ENCODE data around the gene PSME1. TPM values are rescaled to one million over a fixed set of nuclear protein-coding genes. Genes with fewer than 3 reads are reported as not detected.

PSME1 gene
- total and polyA plus RNA-seq, 10 of the 15 experiments (the other 5 are each of a cell fraction or from before 2014, with no cell fraction given): 250 to 1,378 (median 412) TPM

DNA sequence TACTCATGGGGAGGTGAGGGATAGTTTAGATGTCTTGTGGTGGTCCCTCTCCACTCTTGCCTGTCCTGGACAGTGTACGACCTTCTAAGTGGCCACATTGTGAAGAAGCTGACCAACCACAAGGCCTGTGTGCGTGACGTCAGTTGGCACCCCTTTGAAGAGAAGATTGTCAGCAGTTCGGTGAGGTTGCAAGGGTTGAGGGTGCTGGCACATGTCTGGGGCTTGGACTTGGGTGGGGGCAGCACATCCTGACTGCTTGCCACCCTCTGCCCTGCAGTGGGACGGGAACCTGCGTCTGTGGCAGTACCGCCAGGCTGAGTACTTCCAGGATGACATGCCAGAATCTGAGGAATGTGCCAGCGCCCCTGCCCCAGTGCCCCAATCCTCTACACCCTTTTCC lies 13.1 kb upstream of the PSME1 start (continued):
- TF ChIP-seq NFXL1 (IDR thresholded peaks at IDR 0.05; ENCODE audit: borderline replicate concordance): no peak
- TF ChIP-seq, protein P1, sequence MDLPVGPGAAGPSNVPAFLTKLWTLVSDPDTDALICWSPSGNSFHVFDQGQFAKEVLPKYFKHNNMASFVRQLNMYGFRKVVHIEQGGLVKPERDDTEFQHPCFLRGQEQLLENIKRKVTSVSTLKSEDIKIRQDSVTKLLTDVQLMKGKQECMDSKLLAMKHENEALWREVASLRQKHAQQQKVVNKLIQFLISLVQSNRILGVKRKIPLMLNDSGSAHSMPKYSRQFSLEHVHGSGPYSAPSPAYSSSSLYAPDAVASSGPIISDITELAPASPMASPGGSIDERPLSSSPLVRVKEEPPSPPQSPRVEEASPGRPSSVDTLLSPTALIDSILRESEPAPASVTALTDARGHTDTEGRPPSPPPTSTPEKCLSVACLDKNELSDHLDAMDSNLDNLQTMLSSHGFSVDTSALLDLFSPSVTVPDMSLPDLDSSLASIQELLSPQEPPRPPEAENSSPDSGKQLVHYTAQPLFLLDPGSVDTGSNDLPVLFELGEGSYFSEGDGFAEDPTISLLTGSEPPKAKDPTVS (IDR thresholded peaks at IDR 0.05; ENCODE audit: low read depth, low read length): no peak
- no peak for TF ChIP-seq CEBPB (IDR thresholded peaks at IDR 0.05; ENCODE audit: borderline replicate concordance in 1 of 2, low read depth in 2 of 2, low read length in 2 of 2)
- TF ChIP-seq ELK1 (IDR thresholded peaks at IDR 0.05; ENCODE audit: low read depth, low read length): no peak
- no peak for TF ChIP-seq WRNIP1 (IDR thresholded peaks at IDR 0.05; ENCODE audit: borderline replicate concordance, low read depth, low read length)
- no peak for TF ChIP-seq ASH2L (IDR thresholded peaks at IDR 0.05; ENCODE audit: borderline replicate concordance, low read depth)
- TF ChIP-seq, protein P2, sequence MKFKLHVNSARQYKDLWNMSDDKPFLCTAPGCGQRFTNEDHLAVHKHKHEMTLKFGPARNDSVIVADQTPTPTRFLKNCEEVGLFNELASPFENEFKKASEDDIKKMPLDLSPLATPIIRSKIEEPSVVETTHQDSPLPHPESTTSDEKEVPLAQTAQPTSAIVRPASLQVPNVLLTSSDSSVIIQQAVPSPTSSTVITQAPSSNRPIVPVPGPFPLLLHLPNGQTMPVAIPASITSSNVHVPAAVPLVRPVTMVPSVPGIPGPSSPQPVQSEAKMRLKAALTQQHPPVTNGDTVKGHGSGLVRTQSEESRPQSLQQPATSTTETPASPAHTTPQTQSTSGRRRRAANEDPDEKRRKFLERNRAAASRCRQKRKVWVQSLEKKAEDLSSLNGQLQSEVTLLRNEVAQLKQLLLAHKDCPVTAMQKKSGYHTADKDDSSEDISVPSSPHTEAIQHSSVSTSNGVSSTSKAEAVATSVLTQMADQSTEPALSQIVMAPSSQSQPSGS (IDR thresholded peaks at IDR 0.05; ENCODE audit: low read length): no peak
- no peak for TF ChIP-seq ZNF622 (IDR thresholded peaks at IDR 0.05)
- TF ChIP-seq ZZZ3 (IDR thresholded peaks at IDR 0.05; ENCODE audit: control insufficient read depth, insufficient read length, low read depth): no peak
- no peak for TF ChIP-seq SMC3 (IDR thresholded peaks at IDR 0.05; ENCODE audit: borderline replicate concordance, low read length)
